ENCODE results near the gene CCDC50.

Gene CCDC50

DNA sequence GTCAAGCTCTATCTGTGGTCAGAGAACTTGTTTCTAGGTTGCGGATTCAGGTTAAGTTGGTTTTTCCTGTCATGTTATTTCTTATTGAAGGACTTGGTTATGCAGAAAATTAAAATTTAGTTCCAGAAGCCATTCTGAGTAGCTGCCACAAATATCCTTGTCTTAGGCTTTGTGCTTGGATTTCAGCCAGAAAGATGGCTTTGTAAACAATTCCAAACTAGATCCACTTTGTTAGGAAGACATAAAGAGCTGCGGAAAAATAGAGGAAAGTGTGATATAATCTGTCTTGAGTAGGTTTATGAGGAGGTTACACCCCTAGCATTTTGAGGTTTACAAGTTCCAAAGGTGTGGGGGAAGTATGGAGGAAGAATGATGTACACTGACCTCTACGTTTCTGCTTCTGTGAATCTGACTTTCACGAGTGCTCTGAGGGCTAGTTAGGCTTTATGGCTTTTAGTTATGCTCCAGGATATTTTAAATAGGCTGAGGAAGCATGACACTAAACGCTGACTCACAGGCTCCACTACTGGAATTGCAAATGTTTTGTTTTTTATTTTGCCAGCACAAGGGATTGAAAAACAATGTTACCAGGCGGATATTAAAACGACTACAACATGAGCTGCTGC, 47.4 kb downstream of the CCDC50 start:
- no peak for TF ChIP-seq ZFX (IDR thresholded peaks at IDR 0.05; ENCODE audit: borderline replicate concordance)
- TF ChIP-seq, protein P1, sequence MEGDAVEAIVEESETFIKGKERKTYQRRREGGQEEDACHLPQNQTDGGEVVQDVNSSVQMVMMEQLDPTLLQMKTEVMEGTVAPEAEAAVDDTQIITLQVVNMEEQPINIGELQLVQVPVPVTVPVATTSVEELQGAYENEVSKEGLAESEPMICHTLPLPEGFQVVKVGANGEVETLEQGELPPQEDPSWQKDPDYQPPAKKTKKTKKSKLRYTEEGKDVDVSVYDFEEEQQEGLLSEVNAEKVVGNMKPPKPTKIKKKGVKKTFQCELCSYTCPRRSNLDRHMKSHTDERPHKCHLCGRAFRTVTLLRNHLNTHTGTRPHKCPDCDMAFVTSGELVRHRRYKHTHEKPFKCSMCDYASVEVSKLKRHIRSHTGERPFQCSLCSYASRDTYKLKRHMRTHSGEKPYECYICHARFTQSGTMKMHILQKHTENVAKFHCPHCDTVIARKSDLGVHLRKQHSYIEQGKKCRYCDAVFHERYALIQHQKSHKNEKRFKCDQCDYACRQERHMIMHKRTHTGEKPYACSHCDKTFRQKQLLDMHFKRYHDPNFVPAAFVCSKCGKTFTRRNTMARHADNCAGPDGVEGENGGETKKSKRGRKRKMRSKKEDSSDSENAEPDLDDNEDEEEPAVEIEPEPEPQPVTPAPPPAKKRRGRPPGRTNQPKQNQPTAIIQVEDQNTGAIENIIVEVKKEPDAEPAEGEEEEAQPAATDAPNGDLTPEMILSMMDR (IDR thresholded peaks at IDR 0.05) = no peak
- H3K27ac ChIP-seq = no peak overlapping the region

DNA sequence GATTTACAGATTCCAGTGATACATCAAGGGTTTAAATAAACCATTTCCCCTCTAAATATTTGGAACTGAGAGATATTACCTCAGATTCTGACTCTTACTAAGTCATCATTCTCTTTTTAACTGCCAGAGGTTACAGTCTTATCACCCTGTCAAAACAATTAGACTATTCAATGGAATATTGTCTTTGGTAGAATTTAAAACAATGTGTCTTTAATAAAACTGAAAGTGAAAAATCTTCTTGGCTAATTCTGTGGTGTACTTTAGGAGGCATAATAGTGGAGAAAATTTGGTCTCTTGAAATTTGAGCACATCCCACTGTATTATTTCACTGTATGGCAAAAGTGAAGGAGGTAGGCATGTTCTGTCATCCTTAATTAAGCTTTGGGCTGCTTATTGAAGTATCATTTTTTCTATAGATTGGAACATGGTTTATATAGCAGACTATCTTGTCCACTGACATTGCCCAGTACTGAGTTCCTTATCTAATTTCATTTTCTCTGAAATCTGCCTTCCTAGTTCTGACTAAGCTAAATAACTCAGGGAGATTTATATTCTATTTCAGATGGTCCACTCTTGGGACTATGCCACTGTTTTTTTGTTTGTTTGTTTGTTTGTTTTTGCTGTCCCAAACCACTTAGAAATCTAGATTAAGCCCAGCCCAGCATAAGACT, 49.1 kb downstream of the CCDC50 start:
- no peak overlapping the region for H3K27ac ChIP-seq
- TF ChIP-seq ZFX (IDR thresholded peaks at IDR 0.05; ENCODE audit: borderline replicate concordance) = no peak
- TF ChIP-seq, protein P1 (IDR thresholded peaks at IDR 0.05) = no peak

DNA sequence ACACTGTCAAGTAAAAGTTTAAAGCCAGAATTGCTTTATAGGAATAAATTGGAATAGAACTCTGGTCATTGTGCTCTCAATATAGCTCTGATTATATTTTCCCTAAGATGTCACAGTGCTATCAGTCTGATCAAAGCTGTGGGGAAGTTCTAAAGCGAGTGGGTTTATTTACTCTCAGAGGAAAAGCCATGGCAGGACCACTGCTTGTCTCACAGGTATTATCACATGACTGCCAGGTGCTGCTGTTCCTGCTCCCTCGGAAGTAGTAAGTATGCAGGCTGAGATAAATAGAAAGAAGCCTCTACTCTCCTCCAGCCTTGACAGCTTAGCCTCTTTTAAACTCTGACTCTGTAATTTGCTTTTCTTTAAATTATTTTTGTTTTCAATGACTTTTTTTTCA, 50.3 kb downstream of the CCDC50 start:
- no peak overlapping the region for H3K27ac ChIP-seq
- TF ChIP-seq ZFX (IDR thresholded peaks at IDR 0.05; ENCODE audit: borderline replicate concordance) = no peak
- TF ChIP-seq, protein P1 (IDR thresholded peaks at IDR 0.05) = no peak

DNA sequence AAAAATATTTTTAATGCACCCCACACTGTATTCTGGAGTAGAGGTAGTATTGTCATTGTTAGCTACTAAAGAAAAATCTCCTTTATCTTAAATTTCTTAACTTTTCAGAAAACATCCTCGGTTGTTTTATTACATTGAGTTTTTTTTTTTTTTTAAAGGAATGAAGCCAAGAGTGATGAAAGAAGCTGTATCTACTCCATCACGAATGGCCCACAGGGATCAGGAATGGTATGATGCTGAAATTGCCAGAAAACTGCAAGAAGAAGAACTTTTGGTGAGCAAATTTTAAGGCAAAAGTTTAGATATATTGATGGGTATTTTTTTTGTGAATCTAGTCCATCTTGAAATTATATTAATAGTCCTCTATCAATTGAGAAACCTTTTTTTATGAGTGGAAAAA, 50.8 kb downstream of the CCDC50 start:
- no peak overlapping the region for H3K27ac ChIP-seq
- no peak for TF ChIP-seq ZFX (IDR thresholded peaks at IDR 0.05; ENCODE audit: borderline replicate concordance)
- TF ChIP-seq, protein P1 (IDR thresholded peaks at IDR 0.05) = no peak

DNA sequence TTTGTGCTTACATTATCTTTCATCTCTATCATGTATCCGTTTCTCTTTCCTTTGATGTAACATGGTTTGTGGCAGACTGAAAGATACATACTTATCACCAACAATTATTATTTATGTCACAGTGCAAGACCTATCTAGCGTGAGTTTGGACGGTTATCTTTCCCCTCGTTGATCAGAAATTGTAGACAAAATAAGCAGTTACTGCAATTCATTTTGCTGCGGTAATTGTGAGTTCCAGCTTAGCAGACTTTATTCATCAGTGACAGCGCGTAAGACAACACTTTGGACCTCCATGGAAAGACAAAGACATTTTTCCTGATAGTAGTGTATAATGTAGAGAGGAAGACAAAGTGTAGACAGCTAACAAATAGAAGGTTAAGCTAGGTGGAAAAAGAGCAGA, 52.1 kb downstream of the CCDC50 start:
- H3K27ac ChIP-seq = no peak overlapping the region
- no peak for TF ChIP-seq ZFX (IDR thresholded peaks at IDR 0.05; ENCODE audit: borderline replicate concordance)
- TF ChIP-seq, protein P1 (IDR thresholded peaks at IDR 0.05) = no peak

DNA sequence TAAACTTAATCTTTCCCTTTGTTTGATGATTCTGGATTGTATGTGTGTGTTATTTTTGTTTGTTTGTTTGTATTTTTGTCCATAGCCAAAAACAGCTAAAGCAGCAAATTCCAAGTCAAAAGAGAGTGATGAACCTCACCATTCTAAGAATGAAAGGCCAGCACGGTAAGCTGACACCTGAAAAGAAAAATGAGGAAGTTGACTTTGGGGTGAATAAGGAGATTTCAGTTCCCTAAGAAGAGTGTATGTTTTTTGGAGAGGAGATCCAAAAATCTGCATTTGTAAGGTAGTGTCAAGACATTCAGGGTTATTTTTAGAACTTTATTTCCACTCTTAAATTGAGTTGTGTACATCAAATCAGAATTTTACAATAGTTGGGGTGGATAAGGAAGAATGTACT, 53.5 kb downstream of the CCDC50 start:
- no peak overlapping the region for H3K27ac ChIP-seq
- no peak for TF ChIP-seq ZFX (IDR thresholded peaks at IDR 0.05; ENCODE audit: borderline replicate concordance)
- TF ChIP-seq, protein P1 (IDR thresholded peaks at IDR 0.05) = no peak

DNA sequence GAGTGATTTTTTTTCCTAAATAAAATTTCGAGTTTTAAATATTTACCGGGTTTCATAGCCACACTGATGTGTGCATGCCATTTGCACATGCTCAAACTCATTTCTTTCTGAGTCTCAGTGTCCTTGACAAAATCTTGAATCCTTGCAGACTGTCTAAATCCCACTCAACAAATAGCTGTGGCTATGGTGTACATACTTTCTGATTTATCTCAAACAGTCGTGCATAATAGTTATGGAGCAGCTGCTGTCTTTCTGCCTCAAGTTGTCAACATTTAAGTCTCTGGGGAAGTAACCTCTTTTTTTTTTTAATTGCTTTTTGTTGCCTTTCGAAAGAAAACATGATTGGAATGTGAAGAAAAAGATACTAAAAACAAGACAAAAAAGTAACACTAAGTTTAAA, 53.9 kb downstream of the CCDC50 start:
- H3K27ac ChIP-seq = no peak overlapping the region
- TF ChIP-seq, protein P1 (IDR thresholded peaks at IDR 0.05) = no peak
- no peak for TF ChIP-seq ZFX (IDR thresholded peaks at IDR 0.05; ENCODE audit: borderline replicate concordance)
